ENCODE results near the gene CCDC3.

The CCDC3 gene

GRCh38 chr10:12915637-12916168, 85.8 kb downstream of the CCDC3 start:
- H3K4me1 ChIP-seq (ENCODE audit: control insufficient read depth, insufficient read depth, low read length): no peaks in the 10 kb centered on the region
- H3K4me3 ChIP-seq (ENCODE audit: low read length): no peak overlapping the region
- H3K9me3 ChIP-seq (ENCODE audit: control insufficient read depth, low read length): no peaks in the 10 kb centered on the region
- peaks cover 3% of the 10 kb centered on the region for H3K27me3 ChIP-seq (ENCODE audit: control insufficient read depth, insufficient read depth, low read length)
- no peak overlapping the region for H3K9ac ChIP-seq (ENCODE audit: low read length)
- H3K36me3 ChIP-seq (ENCODE audit: control insufficient read depth, insufficient read depth, low read length): no peaks in the 10 kb centered on the region

GRCh38 chr10:12914111-12914510, 87.4 kb downstream of the CCDC3 start:
- peaks cover 3% of the 10 kb centered on the region for H3K27me3 ChIP-seq (ENCODE audit: control insufficient read depth, insufficient read depth, low read length)
- no peak overlapping the region for H3K9ac ChIP-seq (ENCODE audit: low read length)
- H3K4me1 ChIP-seq (ENCODE audit: control insufficient read depth, insufficient read depth, low read length): no peaks in the 10 kb centered on the region
- H3K4me3 ChIP-seq (ENCODE audit: low read length): no peak overlapping the region
- no peaks in the 10 kb centered on the region for H3K9me3 ChIP-seq (ENCODE audit: control insufficient read depth, low read length)
- no peaks in the 10 kb centered on the region for H3K36me3 ChIP-seq (ENCODE audit: control insufficient read depth, insufficient read depth, low read length)

GRCh38 chr10:12911795-12912194, 89.7 kb downstream of the CCDC3 start:
- Histone ChIP-seq H3K36me3 (ENCODE audit: control insufficient read depth, insufficient read depth, low read length) (no peaks in the 10 kb centered on the region), H3K9ac (ENCODE audit: low read length) (no peak overlapping the region), H3K27me3 (ENCODE audit: control insufficient read depth, insufficient read depth, low read length) (peaks cover 3% of the 10 kb centered on the region), H3K4me1 (ENCODE audit: control insufficient read depth, insufficient read depth, low read length) (no peaks in the 10 kb centered on the region), H3K4me3 (ENCODE audit: low read length) (no peak overlapping the region), H3K9me3 (ENCODE audit: control insufficient read depth, low read length) (no peaks in the 10 kb centered on the region)

- H3K9me3 ChIP-seq (ENCODE audit: control insufficient read depth, low read length): no peaks in the 10 kb centered on the region
- H3K4me1 ChIP-seq (ENCODE audit: control insufficient read depth, insufficient read depth, low read length): no peaks in the 10 kb centered on the region
- no peaks in the 10 kb centered on the region for H3K36me3 ChIP-seq (ENCODE audit: control insufficient read depth, insufficient read depth, low read length)
- no peak overlapping the region for H3K9ac ChIP-seq (ENCODE audit: low read length)
- no peak overlapping the region for H3K4me3 ChIP-seq (ENCODE audit: low read length)
- H3K27me3 ChIP-seq (ENCODE audit: control insufficient read depth, insufficient read depth, low read length): peaks cover 1% of the 10 kb centered on the region
These were observed 90.7 kb downstream of the CCDC3 start for GRCh38 chr10:12910835-12911234.

- Histone ChIP-seq H3K27me3 (ENCODE audit: control insufficient read depth, insufficient read depth, low read length) (no peaks in the 10 kb centered on the region), H3K4me1 (ENCODE audit: control insufficient read depth, insufficient read depth, low read length) (no peaks in the 10 kb centered on the region)
These were observed 91.7 kb downstream of the CCDC3 start for GRCh38 chr10:12909836-12910185.

GRCh38 chr10:12909182-12909835, 92.2 kb downstream of the CCDC3 start:
- Histone ChIP-seq H3K27me3 (ENCODE audit: control insufficient read depth, insufficient read depth, low read length) (no peaks in the 10 kb centered on the region), H3K4me1 (ENCODE audit: control insufficient read depth, insufficient read depth, low read length) (no peaks in the 10 kb centered on the region), H3K36me3 (ENCODE audit: control insufficient read depth, insufficient read depth, low read length) (no peaks in the 10 kb centered on the region), H3K9ac (ENCODE audit: low read length) (no peak overlapping the region), H3K4me3 (ENCODE audit: low read length) (no peak overlapping the region), H3K9me3 (ENCODE audit: control insufficient read depth, low read length) (no peaks in the 10 kb centered on the region)

More at GRCh38 chr10:12909836-12910185, 91.7 kb downstream of the CCDC3 start:
- H3K36me3 ChIP-seq (ENCODE audit: control insufficient read depth, insufficient read depth, low read length): no peaks in the 10 kb centered on the region
- no peak overlapping the region for H3K4me3 ChIP-seq (ENCODE audit: low read length)
- no peaks in the 10 kb centered on the region for H3K9me3 ChIP-seq (ENCODE audit: control insufficient read depth, low read length)
- H3K9ac ChIP-seq (ENCODE audit: low read length): no peak overlapping the region

GRCh38 chr10:12908773-12909172, 92.7 kb downstream of the CCDC3 start:
- Histone ChIP-seq H3K27me3 (ENCODE audit: control insufficient read depth, insufficient read depth, low read length) (no peaks in the 10 kb centered on the region), H3K4me1 (ENCODE audit: control insufficient read depth, insufficient read depth, low read length) (no peaks in the 10 kb centered on the region), H3K9me3 (ENCODE audit: control insufficient read depth, low read length) (no peaks in the 10 kb centered on the region), H3K9ac (ENCODE audit: low read length) (no peak overlapping the region), H3K36me3 (ENCODE audit: control insufficient read depth, insufficient read depth, low read length) (no peaks in the 10 kb centered on the region), H3K4me3 (ENCODE audit: low read length) (no peak overlapping the region)

- Histone ChIP-seq H3K9ac (ENCODE audit: low read length) (no peak overlapping the region), H3K36me3 (ENCODE audit: control insufficient read depth, insufficient read depth, low read length) (no peaks in the 10 kb centered on the region), H3K4me1 (ENCODE audit: control insufficient read depth, insufficient read depth, low read length) (no peaks in the 10 kb centered on the region), H3K4me3 (ENCODE audit: low read length) (no peak overlapping the region), H3K9me3 (ENCODE audit: control insufficient read depth, low read length) (no peaks in the 10 kb centered on the region), H3K27me3 (ENCODE audit: control insufficient read depth, insufficient read depth, low read length) (no peaks in the 10 kb centered on the region)
These were observed 93.9 kb downstream of the CCDC3 start for GRCh38 chr10:12907656-12908055.

GRCh38 chr10:12906051-12906541, 95.4 kb downstream of the CCDC3 start:
- Histone ChIP-seq H3K9me3 (ENCODE audit: control insufficient read depth, low read length) (no peaks in the 10 kb centered on the region), H3K4me1 (ENCODE audit: control insufficient read depth, insufficient read depth, low read length) (no peaks in the 10 kb centered on the region), H3K27me3 (ENCODE audit: control insufficient read depth, insufficient read depth, low read length) (no peaks in the 10 kb centered on the region), H3K4me3 (ENCODE audit: low read length) (no peak overlapping the region), H3K9ac (ENCODE audit: low read length) (no peak overlapping the region), H3K36me3 (ENCODE audit: control insufficient read depth, insufficient read depth, low read length) (no peaks in the 10 kb centered on the region)

- no peaks in the 10 kb centered on the region for H3K36me3 ChIP-seq (ENCODE audit: control insufficient read depth, insufficient read depth, low read length)
- no peaks in the 10 kb centered on the region for H3K4me1 ChIP-seq (ENCODE audit: control insufficient read depth, insufficient read depth, low read length)
- no peaks in the 10 kb centered on the region for H3K9me3 ChIP-seq (ENCODE audit: control insufficient read depth, low read length)
- no peak overlapping the region for H3K9ac ChIP-seq (ENCODE audit: low read length)
- H3K27me3 ChIP-seq (ENCODE audit: control insufficient read depth, insufficient read depth, low read length): no peaks in the 10 kb centered on the region
- H3K4me3 ChIP-seq (ENCODE audit: low read length): no peak overlapping the region
These were observed 96.4 kb downstream of the CCDC3 start for GRCh38 chr10:12905067-12905466.

- Histone ChIP-seq H3K9ac (ENCODE audit: low read length) (no peak overlapping the region), H3K9me3 (ENCODE audit: control insufficient read depth, low read length) (no peaks in the 10 kb centered on the region), H3K4me1 (ENCODE audit: control insufficient read depth, insufficient read depth, low read length) (no peaks in the 10 kb centered on the region), H3K36me3 (ENCODE audit: control insufficient read depth, insufficient read depth, low read length) (no peaks in the 10 kb centered on the region), H3K27me3 (ENCODE audit: control insufficient read depth, insufficient read depth, low read length) (no peaks in the 10 kb centered on the region), H3K4me3 (ENCODE audit: low read length) (no peak overlapping the region)
These were observed 98.6 kb downstream of the CCDC3 start for GRCh38 chr10:12902851-12903358.

- Histone ChIP-seq H3K4me1 (ENCODE audit: control insufficient read depth, insufficient read depth, low read length) (no peaks in the 10 kb centered on the region), H3K27me3 (ENCODE audit: control insufficient read depth, insufficient read depth, low read length) (no peaks in the 10 kb centered on the region), H3K9me3 (ENCODE audit: control insufficient read depth, low read length) (no peaks in the 10 kb centered on the region), H3K9ac (ENCODE audit: low read length) (no peak overlapping the region), H3K4me3 (ENCODE audit: low read length) (no peak overlapping the region), H3K36me3 (ENCODE audit: control insufficient read depth, insufficient read depth, low read length) (no peaks in the 10 kb centered on the region)
These were observed 99.4 kb downstream of the CCDC3 start for GRCh38 chr10:12902135-12902572.

All from mucosa of stomach (tissue), 1 donor.